HG02981 (cell line): Measurements from ENCODE around the gene CDK14.

Source experiments
- ATAC-seq: cut with Tn5 transposase; IDR thresholded peaks from one replicate; pipeline ENCODE4 v1.9.1; 2021; ENCODE audit warnings: mild to moderate bottlenecking, moderate library complexity; ENCODE audit not compliant: unreplicated experiment

CDK14 gene

DNA sequence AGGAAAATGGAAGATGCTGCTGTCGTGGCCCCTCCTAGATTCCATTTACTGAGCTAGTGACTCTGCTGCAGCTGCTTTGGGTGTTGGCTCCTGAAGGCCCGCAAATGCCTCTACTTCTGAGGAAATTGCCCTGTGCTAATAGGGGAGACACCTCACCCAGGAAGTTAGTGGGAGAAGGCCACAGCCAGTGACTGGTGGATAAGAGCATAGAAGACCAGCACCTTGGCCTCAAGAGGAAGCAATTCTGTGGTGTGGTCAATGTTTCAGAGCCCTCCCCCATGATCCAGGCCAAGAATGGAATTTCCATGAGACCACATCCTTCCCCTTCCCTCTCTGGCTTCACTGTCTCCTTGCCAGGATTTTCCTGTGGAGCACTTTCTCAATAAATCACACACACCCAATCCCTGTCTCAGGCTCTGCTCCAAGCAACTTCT, 643.1 kb downstream of the CDK14 start:
- ATAC-seq = no peak

DNA sequence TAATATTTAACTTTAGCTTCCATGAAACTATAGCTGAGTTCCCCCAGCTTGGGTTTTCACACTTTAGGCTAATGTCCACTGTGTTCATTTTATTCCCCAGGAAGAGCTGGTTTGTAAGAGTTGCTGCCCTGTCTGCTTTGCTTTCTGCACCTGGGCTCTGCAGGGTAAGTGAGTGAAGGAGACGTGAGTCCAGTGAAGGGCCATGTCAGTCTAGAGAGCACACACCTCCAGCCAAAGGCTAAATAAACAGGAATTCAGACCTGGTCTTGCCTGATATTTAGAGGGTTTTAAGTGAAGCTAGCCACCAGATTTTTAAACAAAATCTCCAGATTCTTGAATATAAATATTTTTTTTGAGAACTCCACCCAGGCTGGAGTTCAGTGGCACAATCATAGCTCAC, 643.7 kb downstream of the CDK14 start:
- no peak for ATAC-seq

DNA sequence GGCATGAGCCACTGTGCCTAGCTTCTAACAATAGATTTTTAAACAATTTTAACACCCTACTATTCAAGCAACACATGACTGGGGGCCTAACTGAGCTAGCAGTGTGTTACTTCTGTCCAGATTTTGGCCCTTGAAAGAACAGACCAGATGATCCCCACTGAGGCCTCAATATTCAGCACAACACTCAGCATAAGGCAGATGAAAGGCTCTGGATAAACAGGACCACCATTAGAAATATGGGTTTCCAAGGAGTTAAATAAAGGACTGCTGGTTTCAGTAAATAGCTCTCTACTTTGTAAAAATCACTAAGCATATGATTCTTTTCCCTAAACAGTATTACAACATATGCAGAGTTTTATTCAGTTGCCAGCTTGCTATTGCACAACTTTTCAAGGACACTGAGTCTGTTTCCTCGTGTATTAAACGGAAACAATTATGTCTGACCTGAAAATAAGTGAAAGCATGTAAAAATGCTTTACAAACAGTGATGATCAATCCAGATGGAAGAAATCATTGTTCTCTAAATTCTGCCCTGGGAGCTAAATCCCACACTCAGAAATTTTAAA, 644.3 kb downstream of the CDK14 start:
- ATAC-seq = no peak

DNA sequence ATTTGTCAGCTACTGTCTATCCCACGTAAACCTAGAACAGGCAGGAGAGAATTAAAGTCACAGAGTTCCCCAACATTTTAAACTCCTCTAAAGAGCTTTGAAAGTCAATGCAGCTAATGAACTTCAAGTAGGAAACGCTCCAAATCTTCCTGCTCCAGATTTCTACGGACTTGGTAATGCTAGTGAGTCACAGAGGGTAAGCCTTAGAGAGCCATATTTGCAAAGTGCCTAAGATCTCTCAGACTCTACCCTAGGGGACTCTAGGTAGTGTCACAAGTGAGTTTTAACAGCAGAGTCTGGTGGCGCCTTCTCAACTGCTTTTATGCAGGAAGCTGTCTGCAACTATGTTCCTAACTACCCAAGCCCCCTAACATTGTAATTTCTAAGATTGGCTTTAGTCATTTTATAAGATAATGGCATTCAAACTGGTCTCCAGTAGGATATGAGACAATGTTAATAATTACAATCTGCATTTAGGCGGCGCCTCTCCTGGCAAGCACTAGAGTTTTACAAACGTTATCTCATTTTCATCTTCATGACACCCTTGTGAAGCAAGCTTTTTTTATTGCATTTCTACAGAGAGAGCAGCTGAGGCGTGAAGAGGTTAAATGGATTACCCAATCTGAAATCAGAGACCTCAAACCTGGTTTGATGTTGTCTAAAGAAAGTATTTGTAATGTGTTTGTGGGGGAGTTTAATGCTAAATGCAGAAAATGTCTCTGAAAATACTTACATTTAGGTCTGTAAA, 646.1 kb downstream of the CDK14 start:
- no peak for ATAC-seq

DNA sequence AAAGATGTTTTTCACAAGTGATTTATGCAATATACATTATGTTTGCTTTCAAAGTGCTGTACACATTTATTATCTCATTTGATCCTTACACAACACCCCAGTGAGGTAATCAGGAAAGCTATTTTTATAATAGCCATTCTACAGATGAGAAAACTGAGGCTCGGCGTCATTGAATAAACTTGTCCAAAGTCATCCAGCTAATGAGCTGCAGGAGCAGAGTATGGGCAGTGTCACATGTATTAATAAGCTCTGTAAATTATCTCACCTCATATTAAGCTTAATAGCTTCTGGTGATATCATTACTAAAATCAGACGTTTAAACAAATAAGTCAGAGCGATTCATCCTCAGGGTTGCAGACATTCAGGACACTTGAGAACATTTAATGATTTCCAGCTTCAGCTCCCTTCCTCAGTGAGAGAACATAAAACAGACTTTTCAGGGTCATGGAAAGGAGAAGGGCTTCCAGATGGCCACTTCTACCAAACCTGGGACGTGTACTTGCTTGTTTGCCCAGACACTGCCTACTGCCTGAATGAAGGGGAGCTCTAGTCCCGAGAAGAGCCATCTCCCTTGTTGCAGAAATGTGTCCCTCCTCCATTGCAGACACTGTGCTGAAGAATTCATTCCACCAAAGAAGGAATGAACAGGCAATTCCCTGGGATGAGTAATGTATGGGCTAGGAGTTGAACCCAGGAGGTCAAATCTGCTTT, 647.6 kb downstream of the CDK14 start:
- ATAC-seq = no peak

DNA sequence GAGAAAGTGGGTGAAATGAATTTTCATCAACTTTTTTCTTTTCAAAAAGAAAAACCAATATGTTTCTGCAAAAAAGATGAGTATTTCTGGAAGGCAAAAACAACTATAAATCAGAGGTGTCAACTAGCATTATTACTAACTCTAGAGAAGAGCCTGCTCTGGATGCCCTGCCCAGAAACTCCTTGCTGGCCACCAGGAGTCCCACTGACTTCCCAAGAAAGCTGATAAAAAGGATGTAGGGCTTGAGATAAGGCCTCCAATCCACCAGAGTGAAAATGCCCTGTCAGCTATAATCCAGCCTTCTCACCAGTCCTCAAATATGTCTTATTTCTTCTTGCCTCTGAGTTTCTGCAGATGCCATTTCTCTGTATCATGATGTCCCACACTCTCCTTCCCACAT, 651.4 kb downstream of the CDK14 start:
- no peak for ATAC-seq

DNA sequence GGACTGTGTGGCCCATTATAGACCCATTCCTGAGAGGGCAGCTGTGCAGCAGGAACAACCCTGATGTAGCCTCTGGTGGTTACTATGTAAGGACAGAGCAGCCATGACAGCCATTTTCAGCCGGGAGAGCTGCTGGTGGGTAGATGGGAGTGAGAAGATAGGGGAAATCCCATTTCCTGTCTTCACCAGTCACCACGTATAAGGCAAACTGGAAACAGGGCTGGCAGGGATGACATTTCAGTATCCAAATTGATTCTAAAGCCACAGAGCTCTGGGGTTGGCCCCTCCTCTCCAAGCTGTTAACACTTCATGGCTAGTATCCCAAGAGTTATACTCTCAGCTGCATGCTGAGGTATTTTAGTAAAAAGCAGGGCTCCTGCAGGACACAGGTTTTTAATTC, 652.9 kb downstream of the CDK14 start:
- ATAC-seq = no peak

DNA sequence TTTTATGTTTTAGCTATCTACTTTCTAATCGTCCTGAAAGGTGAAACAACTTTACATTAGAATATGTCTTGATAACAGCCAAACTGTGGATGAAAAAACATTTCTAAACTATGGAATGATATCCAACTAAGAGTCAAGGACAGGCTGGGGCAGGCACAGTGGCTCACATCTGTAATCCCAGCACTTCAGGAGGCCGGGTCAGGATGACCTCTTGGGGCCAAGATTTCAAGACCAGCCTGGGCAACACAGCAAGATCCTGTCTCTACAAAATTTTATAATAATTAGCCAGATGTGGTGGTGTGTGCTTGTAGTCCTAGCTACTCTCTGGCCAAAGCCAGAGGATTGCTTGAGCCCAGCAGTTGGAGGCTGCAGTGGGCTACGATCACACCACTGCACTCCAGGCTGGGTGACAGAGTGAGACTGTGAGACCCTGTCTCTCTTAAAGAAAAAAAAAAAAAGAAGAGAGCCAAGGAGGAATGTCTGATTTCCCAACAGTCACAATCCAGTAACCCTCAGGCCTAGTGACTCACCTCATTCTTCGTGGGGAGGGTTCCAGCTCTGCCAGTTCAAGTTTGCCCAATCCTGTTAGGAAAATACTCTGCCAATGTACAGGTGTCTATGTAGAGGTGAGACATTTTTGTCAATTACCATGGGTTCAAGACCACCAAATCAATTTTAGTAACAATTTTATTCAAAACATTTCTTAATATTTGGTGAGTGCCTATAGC, 653.5 kb downstream of the CDK14 start:
- ATAC-seq = no peak

DNA sequence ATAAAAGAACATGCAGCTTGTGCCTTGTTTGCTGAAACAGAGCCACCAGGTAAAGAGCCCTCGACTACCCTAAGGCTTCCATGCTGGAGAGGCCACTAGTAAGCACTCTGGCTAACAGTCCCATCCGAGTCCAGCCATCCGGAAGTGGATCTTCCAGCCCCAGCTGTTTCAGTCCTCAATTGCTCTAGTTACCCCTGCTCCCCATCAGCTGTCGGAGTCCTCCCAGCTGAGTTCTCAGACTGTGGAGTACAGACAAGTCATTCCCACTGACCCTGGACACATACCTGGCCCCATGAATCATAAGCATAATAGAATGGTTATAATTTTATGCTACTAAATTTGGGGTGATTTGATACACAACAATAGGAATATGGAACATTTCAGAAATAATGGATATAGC, 654.6 kb downstream of the CDK14 start:
- ATAC-seq = no peak

DNA sequence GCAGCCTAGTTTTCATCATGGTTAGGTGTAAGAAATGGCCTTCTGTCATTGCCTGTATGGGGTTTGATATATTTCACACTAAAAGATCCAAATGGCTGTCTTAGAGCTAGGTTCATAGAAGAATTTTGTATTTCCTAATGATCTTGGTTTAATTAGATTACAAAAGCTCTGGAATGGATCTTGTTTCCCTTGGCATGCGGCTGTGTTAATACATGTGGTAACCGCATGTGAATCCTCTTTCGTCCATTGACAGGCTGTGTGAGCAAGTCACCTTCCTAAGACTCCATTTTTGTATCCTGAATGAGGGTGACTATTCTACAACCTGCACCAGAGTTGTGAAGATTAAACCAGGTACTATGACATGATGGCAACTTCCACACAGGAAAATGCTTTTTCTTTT, 655.8 kb downstream of the CDK14 start:
- ATAC-seq = no peak
